IMR-90 (cell line): Measurements from ENCODE around the gene GRK5. TPM values are rescaled to one million over a fixed set of nuclear protein-coding genes. Genes with fewer than 3 reads are reported as not detected.
"Not testable (repeated sequence)": the region's sequence is repeated elsewhere in the genome, so short reads cannot be mapped to it uniquely, and the experiment has no call there.

ENCODE experiments used
- ATAC-seq: fragments of 200-7000 bp; cut with Tn5 transposase; 2 replicates; pipeline ENCODE4 v1.9.1; 2020; ENCODE audit warnings: low read depth, mild to moderate bottlenecking, moderate library complexity
- BruUV-seq: library from RNA; stranded (reverse); fragments of 400-500 nt; replicated peaks from 2 replicates; lab custom pipeline; 2021; lab: Mats Ljungman, UMichigan
- CTCF ChIA-PET: fragments of 300-600 bp; formaldehyde crosslinking; extraction: SDS; loops from one replicate; lab custom pipeline; 2021; ENCODE audit warnings: antibody characterized with exemption; lab: Yijun Ruan, JAX
- POLR2A ChIA-PET: fragments of 300-600 bp; sonication (Branson Sonifier 250); formaldehyde crosslinking; loops from one replicate; lab custom pipeline; 2022; ENCODE audit warnings: antibody characterized with exemption; ENCODE audit not compliant: unreplicated experiment; lab: Charles Lee
- DNase-seq: peaks from one replicate; pipeline ENCODE4 v3.0.0; 2013
- H2AFZ ChIP-seq: replicated peaks from 2 replicates; pipeline ENCODE3; 2013; ENCODE audit warnings: low read length, mild to moderate bottlenecking; ENCODE audit not compliant: poor library complexity
- H2AK5ac ChIP-seq: 2 replicates; pipeline ENCODE4 v1.6.1; 2013; ENCODE audit warnings: low read depth, low read length, inconsistent platforms
- H2AK9ac ChIP-seq: replicated peaks from 2 replicates; pipeline ENCODE3; 2013; ENCODE audit warnings: mild to moderate bottlenecking, low read depth, low read length, moderate library complexity; ENCODE audit not compliant: poor library complexity
- H2BK120ac ChIP-seq: 2 replicates; pipeline ENCODE4 v1.6.1; 2013; ENCODE audit warnings: low read depth, low read length, inconsistent platforms
- H2BK15ac ChIP-seq: 3 replicates; pipeline ENCODE4 v1.6.1; 2013; ENCODE audit warnings: low read depth, low read length, inconsistent platforms
- H2BK20ac ChIP-seq: 2 replicates; pipeline ENCODE4 v1.6.1; 2013; ENCODE audit warnings: low read depth, mild to moderate bottlenecking, inconsistent platforms, low read length, moderate library complexity
- H2BK5ac ChIP-seq: 2 replicates; pipeline ENCODE4 v1.6.1; 2013; ENCODE audit warnings: mild to moderate bottlenecking, low read depth, low read length, inconsistent platforms; ENCODE audit not compliant: poor library complexity, severe bottlenecking
- H3K14ac ChIP-seq: replicated peaks from 2 replicates; pipeline ENCODE4 v1.6.1; 2013; ENCODE audit warnings: low read depth, low read length, inconsistent platforms
- H3K18ac ChIP-seq: 2 replicates; pipeline ENCODE4 v1.6.1; 2013; ENCODE audit warnings: low read depth, low read length, control low read depth
- H3K23ac ChIP-seq: 2 replicates; pipeline ENCODE4 v1.6.1; 2013; ENCODE audit warnings: low read depth, low read length, inconsistent platforms
- H3K27ac ChIP-seq: 2 replicates; pipeline ENCODE4 v1.5.1; 2013; ENCODE audit warnings: mild to moderate bottlenecking, control low read depth, low read length; ENCODE audit not compliant: insufficient read depth
- H3K27me3 ChIP-seq: 2 replicates; pipeline ENCODE4 v1.6.1; 2013; ENCODE audit warnings: low read length; ENCODE audit not compliant: control insufficient read depth, insufficient read depth
- H3K36me3 ChIP-seq: 2 replicates; pipeline ENCODE4 v1.6.1; 2013; ENCODE audit warnings: low read length, mixed read lengths; ENCODE audit not compliant: control insufficient read depth, insufficient read depth
- H3K4ac ChIP-seq: 2 replicates; pipeline ENCODE4 v1.6.1; 2013; ENCODE audit warnings: low read depth, low read length, inconsistent platforms
- H3K4me1 ChIP-seq: 2 replicates; pipeline ENCODE4 v1.6.1; 2013; ENCODE audit warnings: low read length, mixed read lengths; ENCODE audit not compliant: control insufficient read depth, insufficient read depth
- H3K4me2 ChIP-seq: 2 replicates; pipeline ENCODE4 v1.6.1; 2013; ENCODE audit warnings: low read depth, mild to moderate bottlenecking, control low read depth, low read length, moderate library complexity
- H3K4me3 ChIP-seq: 2 replicates; pipeline ENCODE4 v1.5.1; 2013; ENCODE audit warnings: low read depth, mild to moderate bottlenecking, control low read depth, low read length, moderate library complexity; ENCODE audit not compliant: insufficient read depth
- H3K56ac ChIP-seq: 2 replicates; pipeline ENCODE4 v1.6.1; 2013; ENCODE audit warnings: low read length, inconsistent platforms; ENCODE audit not compliant: insufficient read depth; ENCODE audit errors: extremely low read depth
- H3K79me1 ChIP-seq, 2 experiments: 2 replicates each; pipeline ENCODE4 v1.6.1; 2013; ENCODE audit warnings: low read length in 2 of 2, inconsistent platforms in 1 of 2, low read depth in 1 of 2
- H3K9ac ChIP-seq: 2 replicates; pipeline ENCODE4 v1.6.1; 2013; ENCODE audit warnings: low read depth, low read length, control low read depth
- H3K9me1 ChIP-seq: 2 replicates; pipeline ENCODE4 v1.6.1; 2013; ENCODE audit warnings: low read length, inconsistent platforms; ENCODE audit not compliant: insufficient read depth
- H3K9me3 ChIP-seq: 2 replicates; pipeline ENCODE4 v1.6.1; 2013; ENCODE audit warnings: low read length; ENCODE audit not compliant: control insufficient read depth, insufficient read depth
- H4K20me1 ChIP-seq: 2 replicates; pipeline ENCODE4 v1.6.1; 2013; ENCODE audit warnings: low read length, inconsistent platforms; ENCODE audit not compliant: insufficient read depth
- H4K5ac ChIP-seq: 2 replicates; pipeline ENCODE4 v1.6.1; 2013; ENCODE audit warnings: mild to moderate bottlenecking, low read depth, low read length, control low read depth
- H4K8ac ChIP-seq, 2 experiments: 2 replicates each; pipeline ENCODE4 v1.6.1; 2013; ENCODE audit warnings: low read depth in 2 of 2, low read length in 2 of 2, control low read depth in 1 of 2, inconsistent platforms in 1 of 2
- H4K91ac ChIP-seq: 2 replicates; pipeline ENCODE4 v1.6.1; 2013; ENCODE audit warnings: low read depth, low read length, inconsistent platforms; ENCODE audit not compliant: insufficient read depth
- WGBS, 2 experiments: methylation state at CpG; one replicate each; pipeline versions ENCODE4 v1.1.5 to v1.1.7; 2013; ENCODE audit warnings: missing lambda C conversion rate in 2 of 2; ENCODE audit not compliant: insufficient read length in 1 of 2; ENCODE audit errors: extremely low coverage in 2 of 2; 5-methylcytosine and 5-hydroxymethylcytosine counted together
- dilution Hi-C: fragments of 300-500 bp; cut with HindIII; formaldehyde crosslinking; loops from one replicate; pipeline ENCODE4 v1.14.3; 2018; ENCODE audit warnings: low sequenced_read_pairs; ENCODE audit not compliant: unreplicated experiment
- in situ Hi-C: fragments of 300-500 bp; cut with MboI; formaldehyde crosslinking; loops from 3 replicates; pipeline ENCODE4 v1.14.3; 2019; ENCODE audit warnings: low sequenced_read_pairs, inconsistent platforms, mixed read lengths
- intact Hi-C: fragments of 100-400 bp; cut with micrococcal nuclease; formaldehyde crosslinking; loops from 2 replicates; pipeline ENCODE4 v1.10.0; 2022
- polyA plus RNA-seq, 3 experiments: library from polyadenylated mRNA; depleted of rRNA; stranded (reverse); fragments of >200 nt; gene quantifications; 2 replicates each; pipeline ENCODE4 v1.2.3, GENCODE V29; 2012; ENCODE audit warnings: low replicate concordance in 1 of 3
- total RNA-seq: library from RNA; depleted of rRNA; stranded (reverse); fragments of >200 nt; gene quantifications from 2 replicates; pipeline ENCODE4 v1.2.3, GENCODE V29; 2012

The GRK5 gene
- total and polyA plus RNA-seq, 2 of the 4 experiments (the other 2 are of a cell fraction) = 12.9 to 16.3 TPM

DNA sequence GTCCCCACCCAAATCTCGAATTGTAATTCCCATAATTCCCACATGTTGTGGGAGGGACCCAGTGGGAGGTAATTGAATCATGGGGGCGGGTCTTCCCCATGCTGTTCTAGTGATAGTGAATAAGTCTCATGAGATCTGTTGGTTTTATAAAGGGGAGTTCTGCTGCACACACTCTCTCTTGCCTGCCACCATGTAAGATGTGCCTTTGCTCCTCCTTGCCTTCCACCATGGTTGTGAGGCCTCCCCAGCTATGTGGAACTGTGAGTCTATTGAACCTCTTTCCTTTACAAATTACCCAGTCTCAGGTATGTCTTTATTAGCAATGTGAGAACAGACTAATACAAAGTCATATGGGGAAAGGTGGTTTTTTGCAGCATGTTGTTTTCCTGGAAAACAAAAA, 255.8 kb downstream of the GRK5 start:
- H2BK20ac ChIP-seq, H3K4me1 ChIP-seq, dilution Hi-C loops, H3K27ac ChIP-seq, H2AFZ ChIP-seq, H3K9ac ChIP-seq, H3K79me1 ChIP-seq, DNase-seq, CTCF ChIA-PET, H4K20me1 ChIP-seq, H4K8ac ChIP-seq, H2BK5ac ChIP-seq, H3K4me3 ChIP-seq, intact Hi-C loops, H4K5ac ChIP-seq, H2AK9ac ChIP-seq, POLR2A ChIA-PET, H3K56ac ChIP-seq, H3K23ac ChIP-seq, H2AK5ac ChIP-seq, H3K18ac ChIP-seq, H3K14ac ChIP-seq, BruUV-seq, H4K91ac ChIP-seq, H3K9me1 ChIP-seq, in situ Hi-C loops, H3K4ac ChIP-seq, ATAC-seq, H3K4me2 ChIP-seq, H2BK15ac ChIP-seq, H2BK120ac ChIP-seq, H3K9me3 ChIP-seq: not testable (repeated sequence)
- Histone ChIP-seq H3K36me3 (peaks cover 10% of the 10 kb centered on the region; the same call in 1 of the 2 replicates), H3K27me3 (peaks cover 11% of the 10 kb centered on the region)
- no CpG with 5 or more reads among the region's 2 CpGs for WGBS, 2 experiments
